ENCODE data around the gene TGFBR3. TPM values are rescaled to one million over a fixed set of nuclear protein-coding genes. Genes with fewer than 3 reads are reported as not detected.

TGFBR3 gene
- total and polyA plus RNA-seq, 2 of the 4 experiments (the other 2 are of a cell fraction), result 3.0 to 11.3 TPM

DNA sequence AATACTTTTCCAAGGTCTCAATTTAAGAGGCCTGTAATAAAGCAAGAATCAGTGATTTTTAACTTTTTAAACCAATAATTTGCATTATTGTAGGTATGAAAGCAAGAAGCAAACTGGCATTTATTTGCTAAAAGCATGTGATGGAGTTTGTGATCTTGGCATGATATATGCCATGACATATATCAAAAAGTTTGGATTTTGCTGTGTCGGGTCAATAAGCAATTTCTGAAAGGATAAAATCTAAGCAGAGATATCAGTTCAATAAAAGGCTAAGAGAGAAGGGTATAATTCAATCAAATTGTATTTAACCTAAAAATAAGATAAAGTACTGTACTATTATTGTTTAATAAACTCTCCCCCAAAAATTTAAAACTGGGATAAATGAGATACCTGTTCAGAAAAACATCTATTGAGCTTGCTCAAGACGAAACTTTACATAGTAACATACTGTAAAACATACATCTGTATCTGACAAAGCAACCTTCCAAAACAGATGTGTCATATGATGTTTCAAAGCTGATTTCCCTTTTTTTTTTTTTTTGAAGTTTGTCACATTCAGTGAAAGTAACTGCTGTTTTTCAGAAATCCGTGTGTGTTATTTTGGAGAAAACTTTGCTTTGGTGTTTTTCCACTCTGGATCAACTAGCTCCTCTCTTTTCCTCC is 74.5 kb downstream of the TGFBR3 start:
- no peaks in the 10 kb centered on the region for H3K79me1 ChIP-seq (ENCODE audit: low read depth in 1 of 2, low read length in 2 of 2)
- dilution Hi-C loops (cut with HindIII; ENCODE audit: low sequenced_read_pairs, unreplicated experiment) (no loop called here), intact Hi-C loops (cut with micrococcal nuclease) (no loop called here), in situ Hi-C loops (cut with MboI; ENCODE audit: low sequenced_read_pairs) (no loop called here)
- H3K36me3 ChIP-seq (ENCODE audit: control insufficient read depth, insufficient read depth, low read length), result no peaks in the 10 kb centered on the region
- H4K91ac ChIP-seq (ENCODE audit: insufficient read depth, low read depth, low read length), result no peak overlapping the region
- no peak overlapping the region for H3K23ac ChIP-seq (ENCODE audit: low read depth, low read length)
- H3K4me2 ChIP-seq (ENCODE audit: low read depth, low read length), result no peak overlapping the region
- 0 out of 2 replicates have a peak, but pooled peaks cover 2% of the 10 kb centered on the region for H3K27me3 ChIP-seq (ENCODE audit: control insufficient read depth, insufficient read depth, low read length)
- no peak for DNase-seq
- no peaks in the 10 kb centered on the region for H3K9me1 ChIP-seq (ENCODE audit: insufficient read depth, low read length)
- no peak overlapping the region for H3K4ac ChIP-seq (ENCODE audit: low read depth, low read length)
- no peak overlapping the region for H2AK9ac ChIP-seq (replicated peaks; ENCODE audit: low read depth, low read length, poor library complexity)
- H4K5ac ChIP-seq (ENCODE audit: low read depth, low read length), result no peak overlapping the region
- H3K27ac ChIP-seq (ENCODE audit: insufficient read depth, low read length), result no peak overlapping the region
- H3K4me1 ChIP-seq (ENCODE audit: control insufficient read depth, insufficient read depth, low read length), result peaks cover 6% of the 10 kb centered on the region; the same call in 1 of the 2 replicates
- H2BK120ac ChIP-seq (ENCODE audit: low read depth, low read length), result no peak overlapping the region
- BruUV-seq (replicated peaks), result no TSS peak
- no peak overlapping the region; the same call in 1 of the 2 replicates for H3K18ac ChIP-seq (ENCODE audit: low read depth, low read length)
- H4K20me1 ChIP-seq (ENCODE audit: insufficient read depth, low read length), result no peaks in the 10 kb centered on the region
- H2BK5ac ChIP-seq (ENCODE audit: low read depth, low read length, poor library complexity, severe bottlenecking), result no peak overlapping the region
- TF ChIP-seq POLR2A (IDR thresholded peaks at IDR 0.05; ENCODE audit: low read depth, low read length), result no peak
- TF ChIP-seq MAFK (IDR thresholded peaks at IDR 0.05; ENCODE audit: low read depth, low read length), result peak; percentile 54
- no CpG with 5 or more reads among the region's 3 CpGs for WGBS, 2 experiments (ENCODE audit: extremely low coverage in 2 of 2, insufficient read length in 1 of 2)
- no peak for ATAC-seq (ENCODE audit: low read depth)
- no peak overlapping the region for H3K4me3 ChIP-seq (ENCODE audit: insufficient read depth, low read depth, low read length)
- no peak overlapping the region for H3K56ac ChIP-seq (ENCODE audit: extremely low read depth, insufficient read depth, low read length)
- CTCF ChIA-PET, result interaction anchor here (0.6 to 1.2 kb wide), 3 partner anchors 19 to 241 kb away, joined by 3 to 5 read pairs (median 4); no protein-coding TSS in a partner anchor
- H2BK15ac ChIP-seq (ENCODE audit: low read depth, low read length), result no peak overlapping the region
- no peaks in the 10 kb centered on the region for H3K9me3 ChIP-seq (ENCODE audit: control insufficient read depth, insufficient read depth, low read length)
- H3K14ac ChIP-seq (replicated peaks; ENCODE audit: low read depth, low read length), result no peak overlapping the region
- POLR2A ChIA-PET (ENCODE audit: unreplicated experiment), result no interaction called here
- no peak overlapping the region for H2AFZ ChIP-seq (replicated peaks; ENCODE audit: low read length, poor library complexity)
- H3K9ac ChIP-seq (ENCODE audit: low read depth, low read length), result no peak overlapping the region
- no peak overlapping the region for H2AK5ac ChIP-seq (ENCODE audit: low read depth, low read length)
- H4K8ac ChIP-seq (ENCODE audit: low read depth in 2 of 2, low read length in 2 of 2), result no peak overlapping the region
- no peak overlapping the region for H2BK20ac ChIP-seq (ENCODE audit: low read depth, low read length)
